ENCODE results near the gene RAB30. TPM values are rescaled to one million over a fixed set of nuclear protein-coding genes. Genes with fewer than 3 reads are reported as not detected.
A peak's percentile ranks its signal among the peaks of the same experiment; 100 is the strongest.

Gene RAB30
- total RNA-seq, 6 experiments from 2014 or later: 17.6 to 22.2 (median 19.4) TPM

GRCh38 chr11:82996966-82997606, 74.6 kb downstream of the RAB30 start:
- Mint-ChIP-seq H3K36me3 (ENCODE audit: low read depth) (peaks cover 28% of the 10 kb centered on the region), H3K4me3 (no peak overlapping the region), H3K9me3 (no peaks in the 10 kb centered on the region), H3K27ac (no peak overlapping the region), H3K4me1 (ENCODE audit: low read depth) (peaks cover 44% of the 10 kb centered on the region), H3K27me3 (ENCODE audit: insufficient read depth) (no peaks in the 10 kb centered on the region)
- DNase-seq: no peak
- TF ChIP-seq CTCF (IDR thresholded peaks at IDR 0.05): no peak

- no peak overlapping the region for H3K27ac Mint-ChIP-seq
- H3K27me3 Mint-ChIP-seq (ENCODE audit: insufficient read depth): no peaks in the 10 kb centered on the region
- no peaks in the 10 kb centered on the region for H3K9me3 Mint-ChIP-seq
- no peak for DNase-seq
- H3K36me3 Mint-ChIP-seq (ENCODE audit: low read depth): peaks cover 28% of the 10 kb centered on the region
- no peak for TF ChIP-seq CTCF (IDR thresholded peaks at IDR 0.05)
- H3K4me3 Mint-ChIP-seq: no peak overlapping the region
- H3K4me1 Mint-ChIP-seq (ENCODE audit: low read depth): peaks cover 44% of the 10 kb centered on the region
Observed at GRCh38 chr11:82995754-82996398, 75.8 kb downstream of the RAB30 start.

- H3K9me3 Mint-ChIP-seq: no peaks in the 10 kb centered on the region
Observed at GRCh38 chr11:82995235-82995634, 76.5 kb downstream of the RAB30 start.

GRCh38 chr11:82994604-82995230, 77.0 kb downstream of the RAB30 start:
- H3K27me3 Mint-ChIP-seq (ENCODE audit: insufficient read depth): no peaks in the 10 kb centered on the region
- H3K4me3 Mint-ChIP-seq: no peak overlapping the region
- peaks cover 41% of the 10 kb centered on the region for H3K4me1 Mint-ChIP-seq (ENCODE audit: low read depth)
- H3K36me3 Mint-ChIP-seq (ENCODE audit: low read depth): peaks cover 28% of the 10 kb centered on the region
- DNase-seq: peak; percentile 20
- H3K9me3 Mint-ChIP-seq: no peaks in the 10 kb centered on the region
- no peak for TF ChIP-seq CTCF (IDR thresholded peaks at IDR 0.05)
- H3K27ac Mint-ChIP-seq: no peak overlapping the region

More at GRCh38 chr11:82995235-82995634, 76.5 kb downstream of the RAB30 start:
- peaks cover 42% of the 10 kb centered on the region for H3K4me1 Mint-ChIP-seq (ENCODE audit: low read depth)
- no peak for TF ChIP-seq CTCF (IDR thresholded peaks at IDR 0.05)
- no peaks in the 10 kb centered on the region for H3K27me3 Mint-ChIP-seq (ENCODE audit: insufficient read depth)
- no peak overlapping the region for H3K27ac Mint-ChIP-seq
- H3K36me3 Mint-ChIP-seq (ENCODE audit: low read depth): peaks cover 28% of the 10 kb centered on the region
- H3K4me3 Mint-ChIP-seq: no peak overlapping the region
- DNase-seq: no peak

- no peak for TF ChIP-seq CTCF (IDR thresholded peaks at IDR 0.05)
- H3K4me3 Mint-ChIP-seq: no peak overlapping the region
- no peaks in the 10 kb centered on the region for H3K9me3 Mint-ChIP-seq
- peaks cover 41% of the 10 kb centered on the region for H3K4me1 Mint-ChIP-seq (ENCODE audit: low read depth)
- H3K27me3 Mint-ChIP-seq (ENCODE audit: insufficient read depth): 0 out of 2 replicates have a peak, but pooled peaks cover 1% of the 10 kb centered on the region
- no peak overlapping the region for H3K27ac Mint-ChIP-seq
- DNase-seq: no peak
- peaks cover 30% of the 10 kb centered on the region for H3K36me3 Mint-ChIP-seq (ENCODE audit: low read depth)
Observed at GRCh38 chr11:82992223-82992622, 79.5 kb downstream of the RAB30 start.
